ENCODE results near the gene CDH13. TPM values are rescaled to one million over a fixed set of nuclear protein-coding genes. Genes with fewer than 3 reads are reported as not detected.

Gene CDH13
- total RNA-seq, 4 donors from 2014 or later: 3.1 to 13.5 (median 8.9) TPM

- H3K4me3 ChIP-seq: no peak overlapping the region
- no peaks in the 10 kb centered on the region for H3K4me1 ChIP-seq
- DNase-seq (ENCODE audit: extremely low spot score): no peak
- H3K36me3 ChIP-seq: peaks cover 0 to 18% (median 0%) of the 10 kb centered on the region in 4 donors
- H3K27me3 ChIP-seq: no peaks in the 10 kb centered on the region
- 64% methylated on average over 14 of the region's 14 CpGs for WGBS
- intact Hi-C loops (cut with DNase I): no loop called here
- no peaks in the 10 kb centered on the region for H3K9me3 ChIP-seq
- no peak overlapping the region for H3K27ac ChIP-seq (replicated peaks in 1 of 4)
- TF ChIP-seq EP300 (IDR thresholded peaks at IDR 0.05) (no peak), POLR2AphosphoS5 (IDR thresholded peaks at IDR 0.05) (no peak), CTCF (IDR thresholded peaks at IDR 0.05) (no peak), POLR2A (IDR thresholded peaks at IDR 0.05; ENCODE audit: low read depth) (no peak)
These were observed 719.3 kb downstream of the CDH13 start for GRCh38 chr16:83345846-83346640.

GRCh38 chr16:83348991-83349390, 722.2 kb downstream of the CDH13 start:
- Histone ChIP-seq H3K4me1 (no peaks in the 10 kb centered on the region), H3K36me3 (peaks cover 0 to 18% (median 0%) of the 10 kb centered on the region in 4 donors), H3K4me3 (no peak overlapping the region), H3K9me3 (no peaks in the 10 kb centered on the region), H3K27ac (replicated peaks in 1 of 4) (no peak overlapping the region), H3K27me3 (no peaks in the 10 kb centered on the region)
- no peak for DNase-seq (ENCODE audit: extremely low spot score)
- WGBS: 89% methylated on average over 5 of the region's 5 CpGs
- no peak for TF ChIP-seq POLR2A (IDR thresholded peaks at IDR 0.05; ENCODE audit: low read depth)
- no peak for TF ChIP-seq CTCF (IDR thresholded peaks at IDR 0.05)
- no peak for TF ChIP-seq EP300 (IDR thresholded peaks at IDR 0.05)
- no peak for TF ChIP-seq POLR2AphosphoS5 (IDR thresholded peaks at IDR 0.05)
- intact Hi-C loops (cut with DNase I): no loop called here

GRCh38 chr16:83350481-83350880, 723.7 kb downstream of the CDH13 start:
- Histone ChIP-seq H3K27me3 (no peaks in the 10 kb centered on the region), H3K27ac (replicated peaks in 1 of 4) (no peak overlapping the region), H3K4me1 (no peaks in the 10 kb centered on the region), H3K9me3 (no peaks in the 10 kb centered on the region), H3K36me3 (peaks cover 0 to 8% (median 0%) of the 10 kb centered on the region in 4 donors), H3K4me3 (no peak overlapping the region)
- DNase-seq (ENCODE audit: extremely low spot score): no peak
- intact Hi-C loops (cut with DNase I): no loop called here
- 76% methylated on average over 5 of the region's 5 CpGs for WGBS
- no peak for TF ChIP-seq POLR2AphosphoS5 (IDR thresholded peaks at IDR 0.05)
- TF ChIP-seq POLR2A (IDR thresholded peaks at IDR 0.05; ENCODE audit: low read depth): no peak

GRCh38 chr16:83351846-83352245, 725.1 kb downstream of the CDH13 start:
- Histone ChIP-seq H3K27me3 (no peaks in the 10 kb centered on the region), H3K27ac (replicated peaks in 1 of 4) (no peak overlapping the region), H3K4me3 (no peak overlapping the region), H3K4me1 (no peaks in the 10 kb centered on the region), H3K9me3 (no peaks in the 10 kb centered on the region), H3K36me3 (no peaks in the 10 kb centered on the region)
- TF ChIP-seq POLR2AphosphoS5 (IDR thresholded peaks at IDR 0.05) (no peak), EP300 (IDR thresholded peaks at IDR 0.05) (no peak), POLR2A (IDR thresholded peaks at IDR 0.05; ENCODE audit: low read depth) (no peak), CTCF (IDR thresholded peaks at IDR 0.05) (no peak)
- DNase-seq (ENCODE audit: extremely low spot score): no peak
- WGBS: 71% methylated on average over 2 of the region's 2 CpGs
- intact Hi-C loops (cut with DNase I): no loop called here

- H3K9me3 ChIP-seq: no peaks in the 10 kb centered on the region
- no peak for DNase-seq (ENCODE audit: extremely low spot score)
- TF ChIP-seq POLR2A (IDR thresholded peaks at IDR 0.05; ENCODE audit: low read depth): no peak
- TF ChIP-seq CTCF (IDR thresholded peaks at IDR 0.05): no peak
- TF ChIP-seq EP300 (IDR thresholded peaks at IDR 0.05): no peak
- TF ChIP-seq POLR2AphosphoS5 (IDR thresholded peaks at IDR 0.05): no peak
- no peaks in the 10 kb centered on the region for H3K4me1 ChIP-seq
- H3K36me3 ChIP-seq: no peaks in the 10 kb centered on the region
- WGBS: 97% methylated on average over 3 of the region's 3 CpGs
- H3K4me3 ChIP-seq: no peak overlapping the region
- no peak overlapping the region for H3K27ac ChIP-seq (replicated peaks in 1 of 4)
- no peaks in the 10 kb centered on the region for H3K27me3 ChIP-seq
- intact Hi-C loops (cut with DNase I): no loop called here
These were observed 726.5 kb downstream of the CDH13 start for GRCh38 chr16:83353241-83353640.

Data from esophagus muscularis mucosa (tissue), 4 donors.